Ishikawa (cell line): Measurements from ENCODE around the gene RAB44.

ENCODE experiments used
- CEBPB ChIP-seq: IDR thresholded peaks from 2 replicates; pipeline ENCODE4 v1.6.1; 2012
- CREB1 ChIP-seq: IDR thresholded peaks from 2 replicates; pipeline ENCODE4 v1.6.1; 2012; ENCODE audit warnings: low read depth
- EGR1 ChIP-seq: IDR thresholded peaks from 2 replicates; pipeline ENCODE4 v1.6.1; 2012
- EP300 ChIP-seq: IDR thresholded peaks from 2 replicates; pipeline ENCODE4 v1.6.1; 2012; ENCODE audit warnings: borderline replicate concordance
- FOXM1 ChIP-seq: IDR thresholded peaks from 2 replicates; pipeline ENCODE4 v1.6.1; 2012; ENCODE audit warnings: low read depth, borderline replicate concordance
- MAX ChIP-seq: IDR thresholded peaks from 2 replicates; pipeline ENCODE4 v1.6.1; 2012
- NFIC ChIP-seq: IDR thresholded peaks from 2 replicates; pipeline ENCODE4 v1.6.1; 2012
- RAD21 ChIP-seq: IDR thresholded peaks from 2 replicates; pipeline ENCODE4 v1.6.1; 2012; ENCODE audit warnings: low read depth
- REST ChIP-seq: IDR thresholded peaks from 2 replicates; pipeline ENCODE4 v1.6.1; 2012; ENCODE audit warnings: low read depth, mild to moderate bottlenecking
- TAF1 ChIP-seq: IDR thresholded peaks from 2 replicates; pipeline ENCODE4 v1.6.1; 2012; ENCODE audit warnings: low read depth, mild to moderate bottlenecking
- TCF12 ChIP-seq: IDR thresholded peaks from 2 replicates; pipeline ENCODE4 v1.6.1; 2012; ENCODE audit warnings: low read depth
- TEAD4 ChIP-seq: IDR thresholded peaks from 2 replicates; pipeline ENCODE4 v1.6.1; 2012
- USF1 ChIP-seq: IDR thresholded peaks from 2 replicates; pipeline ENCODE4 v1.6.1; 2012
- YY1 ChIP-seq: IDR thresholded peaks from 2 replicates; pipeline ENCODE4 v1.6.1; 2012; ENCODE audit warnings: low read depth
- ZBTB7A ChIP-seq: IDR thresholded peaks from 2 replicates; pipeline ENCODE4 v1.6.1; 2012; ENCODE audit warnings: low read depth

Gene RAB44

GRCh38 chr6:36677753-36678487 is 19.7 kb upstream of the RAB44 start:
- TF ChIP-seq YY1 (no peak), RAD21 (no peak), EP300 (no peak; the same call in 1 of the 2 replicates), TAF1 (no peak), MAX (no peak; the same call in 1 of the 2 replicates), REST (no peak), TCF12 (no peak), CREB1 (no peak), CEBPB (no peak), USF1 (no peak), TEAD4 (no peak), EGR1 (no peak), ZBTB7A (no peak), NFIC (no peak), FOXM1 (no peak)

GRCh38 chr6:36678488-36679042 is 19.1 kb upstream of the RAB44 start, which contains the start of gene CDKN1A:
TSS of gene CDKN1A (plus strand) at chr6:36678714. CDS start at chr6:36684102, 5,388 bp downstream.
- TF ChIP-seq REST (no peak), TCF12 (peak; percentile 68; the same call in 1 of the 2 replicates), USF1 (no peak), MAX (peak; percentile 83; the same call in 1 of the 2 replicates), FOXM1 (no peak), TEAD4 (no peak), EP300 (peak; percentile 22; the same call in 1 of the 2 replicates), RAD21 (no peak; the same call in 1 of the 2 replicates), ZBTB7A (no peak), CEBPB (no peak; the same call in 1 of the 2 replicates), NFIC (peak; percentile 95), YY1 (no peak), TAF1 (peak; percentile 60; the same call in 1 of the 2 replicates), EGR1 (no peak), CREB1 (no peak)

GRCh38 chr6:36679043-36679833 is 18.4 kb upstream of the RAB44 start:
- TF ChIP-seq TCF12 (peak; percentile 56), EP300 (peak; percentile 10), ZBTB7A (peak; percentile 83; the same call in 1 of the 2 replicates), YY1 (no peak), MAX (no peak), NFIC (peak; percentile 76), CREB1 (0 out of 2 replicates have a peak, but pooled peaks have one; percentile 21)

- TF ChIP-seq NFIC (peak; percentile 71; the same call in 1 of the 2 replicates), TAF1 (no peak)
These were observed 15.1 kb upstream of the RAB44 start for GRCh38 chr6:36682328-36683144.
